GM12864 (cell line): ENCODE results near the gene MRO.
"Not testable (repeated sequence)": the region's sequence is repeated elsewhere in the genome, so short reads cannot be mapped to it uniquely, and the experiment has no call there.

Experiments used
- DNase-seq: peaks from one replicate; pipeline ENCODE4 v3.0.0-alpha.2; 2011; ENCODE audit warnings: low read depth
- H3K4me3 ChIP-seq: 2 replicates; pipeline ENCODE4 v1.5.1; 2011; ENCODE audit warnings: mild to moderate bottlenecking, low read depth, low read length, control low read depth
- TF ChIP-seq, protein P1 (sequence below): IDR thresholded peaks from 2 replicates; pipeline ENCODE4 v1.5.1; 2011; ENCODE audit warnings: low read depth, mild to moderate bottlenecking, moderate library complexity, low read length, control low read depth, inconsistent platforms; ENCODE audit errors: missing control alignments

MRO gene

GRCh38 chr18:50786864-50787263 lies 33.0 kb downstream of the MRO start:
- no peak overlapping the region for H3K4me3 ChIP-seq
- TF ChIP-seq, protein P1, sequence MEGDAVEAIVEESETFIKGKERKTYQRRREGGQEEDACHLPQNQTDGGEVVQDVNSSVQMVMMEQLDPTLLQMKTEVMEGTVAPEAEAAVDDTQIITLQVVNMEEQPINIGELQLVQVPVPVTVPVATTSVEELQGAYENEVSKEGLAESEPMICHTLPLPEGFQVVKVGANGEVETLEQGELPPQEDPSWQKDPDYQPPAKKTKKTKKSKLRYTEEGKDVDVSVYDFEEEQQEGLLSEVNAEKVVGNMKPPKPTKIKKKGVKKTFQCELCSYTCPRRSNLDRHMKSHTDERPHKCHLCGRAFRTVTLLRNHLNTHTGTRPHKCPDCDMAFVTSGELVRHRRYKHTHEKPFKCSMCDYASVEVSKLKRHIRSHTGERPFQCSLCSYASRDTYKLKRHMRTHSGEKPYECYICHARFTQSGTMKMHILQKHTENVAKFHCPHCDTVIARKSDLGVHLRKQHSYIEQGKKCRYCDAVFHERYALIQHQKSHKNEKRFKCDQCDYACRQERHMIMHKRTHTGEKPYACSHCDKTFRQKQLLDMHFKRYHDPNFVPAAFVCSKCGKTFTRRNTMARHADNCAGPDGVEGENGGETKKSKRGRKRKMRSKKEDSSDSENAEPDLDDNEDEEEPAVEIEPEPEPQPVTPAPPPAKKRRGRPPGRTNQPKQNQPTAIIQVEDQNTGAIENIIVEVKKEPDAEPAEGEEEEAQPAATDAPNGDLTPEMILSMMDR, result no peak

GRCh38 chr18:50783553-50783952 lies 36.3 kb downstream of the MRO start:
- DNase-seq, result no peak
- no peak overlapping the region for H3K4me3 ChIP-seq
- TF ChIP-seq, protein P1, result no peak

More at GRCh38 chr18:50786864-50787263, 33.0 kb downstream of the MRO start:
- no peak for DNase-seq

GRCh38 chr18:50779021-50779420 lies 40.8 kb downstream of the MRO start:
- H3K4me3 ChIP-seq, DNase-seq: not testable (repeated sequence)

DNA sequence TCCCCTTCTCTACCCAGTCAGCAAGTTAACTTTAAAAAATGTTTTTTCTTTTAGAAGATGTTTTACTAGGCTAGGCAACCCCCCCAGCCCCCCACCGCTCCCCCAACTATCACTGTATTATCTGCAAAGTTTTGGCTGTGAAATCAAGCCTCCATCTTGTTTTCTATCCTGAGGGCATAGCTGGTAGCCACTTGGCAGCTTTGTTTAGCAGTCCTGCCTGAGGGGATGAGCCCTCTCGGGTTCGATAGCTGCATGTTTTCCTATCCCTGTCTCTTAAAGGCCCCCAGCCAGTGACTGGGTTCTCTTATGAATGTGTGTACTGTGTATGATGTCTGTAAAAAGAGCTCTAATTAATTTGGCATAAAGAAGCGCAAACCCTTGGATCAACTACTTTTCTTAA lies 43.4 kb downstream of the MRO start:
- TF ChIP-seq, protein P1, result no peak
- no peak overlapping the region for H3K4me3 ChIP-seq
- no peak for DNase-seq

- no peak for DNase-seq
- H3K4me3 ChIP-seq, result no peak overlapping the region
- TF ChIP-seq, protein P1, result no peak
Observed at GRCh38 chr18:50775726-50776125, 44.1 kb downstream of the MRO start.

DNA sequence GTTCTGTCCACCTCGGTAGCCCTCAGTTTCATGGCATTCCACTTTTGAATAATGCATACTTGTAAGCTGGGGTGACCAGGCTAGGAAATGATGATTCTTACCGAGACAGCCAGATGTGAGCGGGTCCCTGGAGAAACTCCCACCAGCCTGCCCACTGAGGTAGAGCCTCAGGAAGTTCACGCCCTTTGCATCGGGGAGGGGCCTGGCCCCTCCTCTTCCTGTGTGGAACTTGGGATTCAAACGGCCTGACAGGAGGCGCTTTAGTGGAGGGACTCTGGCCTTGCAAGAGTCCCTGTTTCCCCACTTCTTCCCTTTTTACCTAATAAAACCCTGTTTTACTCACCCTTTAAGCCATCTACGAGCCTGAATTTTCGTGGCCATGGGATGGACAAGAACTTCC lies 44.6 kb downstream of the MRO start:
- no peak overlapping the region for H3K4me3 ChIP-seq
- no peak for DNase-seq
- TF ChIP-seq, protein P1, result no peak

DNA sequence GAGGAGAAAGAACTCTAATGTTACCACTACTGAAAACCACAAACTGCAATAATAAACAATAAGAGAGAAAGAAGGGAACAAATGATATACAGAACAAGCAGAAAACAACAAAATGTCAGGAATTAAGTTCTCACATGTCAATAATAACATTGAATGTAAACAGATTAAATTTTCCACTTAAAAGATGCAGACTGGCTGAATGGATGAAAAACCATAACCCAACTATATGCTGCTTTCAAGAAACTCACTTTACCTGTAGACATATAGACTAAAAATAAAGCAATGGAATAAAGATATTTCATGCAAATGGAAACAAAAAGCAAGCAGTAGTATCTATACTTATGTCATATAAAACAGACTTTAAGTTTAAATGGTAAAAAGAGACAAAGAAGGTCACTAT lies 50.4 kb downstream of the MRO start:
- TF ChIP-seq, protein P1, result no peak
- no peak for DNase-seq
- H3K4me3 ChIP-seq, result no peak overlapping the region

GRCh38 chr18:50757358-50757757 lies 62.5 kb downstream of the MRO start:
- TF ChIP-seq, protein P1, result no peak
- H3K4me3 ChIP-seq, result no peak overlapping the region
- no peak for DNase-seq
